Hindlimb muscle (tissue), 1 donor: ENCODE data around the gene GPR42. TPM values are rescaled to one million over a fixed set of nuclear protein-coding genes. Genes with fewer than 3 reads are reported as not detected.
"Not testable (repeated sequence)": the region's sequence is repeated elsewhere in the genome, so short reads cannot be mapped to it uniquely, and the experiment has no call there.

ENCODE experiments used
- DNase-seq: peaks from one replicate; pipeline ENCODE4 v3.0.0-alpha.2; 2013
- polyA plus RNA-seq: library from polyadenylated mRNA; unstranded; fragments of 120-200 nt; gene quantifications from one replicate; pipeline ENCODE4 v1.2.1, GENCODE V29; 2013; ENCODE audit not compliant: insufficient read length

GPR42 gene
- polyA plus RNA-seq, 1 donor: not detected

DNA sequence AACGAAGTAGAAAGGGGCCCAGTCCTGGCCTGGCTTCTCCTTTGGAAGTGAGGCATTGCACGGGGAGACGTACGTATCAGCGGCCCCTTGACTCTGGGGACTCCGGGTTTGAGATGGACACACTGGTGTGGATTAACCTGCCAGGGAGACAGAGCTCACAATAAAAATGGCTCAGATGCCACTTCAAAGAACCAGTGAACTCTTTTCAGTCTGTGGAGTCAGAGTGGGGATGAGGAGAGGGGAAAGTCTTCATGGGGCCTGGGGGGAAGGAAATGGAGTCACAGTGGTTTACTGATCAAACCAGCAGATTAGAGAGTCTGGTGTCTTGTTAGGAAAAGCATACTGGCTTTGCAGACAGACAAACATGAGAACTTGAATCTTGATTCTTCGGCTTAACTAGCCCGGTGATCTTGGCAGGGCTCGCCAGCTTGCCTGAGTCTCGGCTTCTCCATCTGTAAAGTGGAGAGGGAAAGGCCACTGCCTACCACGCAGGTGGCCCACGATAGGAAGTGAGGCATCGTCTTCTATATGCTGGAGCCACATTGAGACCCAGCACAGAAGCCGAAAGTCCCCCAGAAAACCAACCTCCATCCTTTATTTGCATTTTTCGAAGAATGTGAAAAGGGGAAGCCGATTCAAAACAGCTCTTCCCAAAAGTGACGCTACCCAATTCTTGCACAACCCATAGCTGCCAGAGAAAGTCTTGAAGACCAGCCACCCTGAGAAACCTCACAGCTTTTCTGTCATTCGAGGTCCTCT, 23.5 kb upstream of the GPR42 start, which contains the start of gene FFAR1:
FFAR1 (plus strand) TSS at position 732 of the 759 bp plus-strand sequence. CDS start 3,650 bp downstream, outside the sequence.
- no peak for DNase-seq

DNA sequence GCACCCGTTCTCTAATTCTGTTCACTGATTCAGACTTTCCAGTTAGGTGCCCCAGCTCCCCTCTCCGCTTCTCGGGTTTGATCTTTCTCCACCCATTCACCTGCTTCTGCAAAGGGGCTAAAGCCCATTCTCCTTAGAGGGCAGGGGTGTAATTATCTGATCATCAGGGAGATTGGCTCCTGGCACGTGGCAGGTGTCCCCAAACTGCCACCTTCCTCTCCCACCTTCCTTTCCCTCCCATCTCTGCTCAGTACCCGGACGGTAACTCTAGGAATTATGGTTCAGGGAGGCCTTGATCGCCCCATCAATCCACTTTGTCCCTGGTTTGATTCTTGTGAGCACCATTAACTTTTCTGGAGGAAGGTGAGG, 23.0 kb upstream of the GPR42 start:
- DNase-seq: no peak

DNA sequence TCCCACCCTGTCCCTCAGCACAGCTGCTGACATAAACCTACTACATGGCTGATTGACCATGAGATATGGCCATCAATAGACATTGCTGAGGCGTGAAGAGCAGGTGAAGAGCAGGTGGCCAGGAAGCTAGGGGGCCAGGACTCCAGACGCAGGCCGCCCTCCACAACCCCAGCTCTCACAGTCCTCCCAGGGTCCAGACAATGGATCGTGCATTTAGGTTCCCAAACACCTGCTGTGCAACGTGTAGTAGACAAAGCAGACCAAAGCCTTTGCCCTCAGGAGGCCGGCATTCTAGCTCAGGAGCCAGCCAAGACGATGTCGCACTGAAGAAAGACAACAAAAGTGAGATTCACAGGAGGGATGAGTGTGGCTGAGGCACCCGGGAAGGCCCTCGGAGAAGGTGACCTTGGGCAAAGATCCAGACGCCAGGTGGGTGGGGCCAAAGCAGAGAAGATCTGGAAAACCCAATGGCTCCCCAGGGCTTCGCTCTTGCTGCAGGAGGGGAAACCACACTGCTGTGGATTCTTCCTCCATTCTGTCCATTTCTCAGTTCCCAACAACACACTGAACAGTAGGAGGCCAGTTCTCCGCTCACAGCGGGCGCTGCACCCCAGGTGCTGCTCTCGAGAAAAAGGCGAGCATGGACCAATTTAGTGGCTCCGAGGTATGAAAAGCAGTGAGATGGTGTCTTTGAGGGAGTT, 21.8 kb upstream of the GPR42 start:
- no peak for DNase-seq

DNA sequence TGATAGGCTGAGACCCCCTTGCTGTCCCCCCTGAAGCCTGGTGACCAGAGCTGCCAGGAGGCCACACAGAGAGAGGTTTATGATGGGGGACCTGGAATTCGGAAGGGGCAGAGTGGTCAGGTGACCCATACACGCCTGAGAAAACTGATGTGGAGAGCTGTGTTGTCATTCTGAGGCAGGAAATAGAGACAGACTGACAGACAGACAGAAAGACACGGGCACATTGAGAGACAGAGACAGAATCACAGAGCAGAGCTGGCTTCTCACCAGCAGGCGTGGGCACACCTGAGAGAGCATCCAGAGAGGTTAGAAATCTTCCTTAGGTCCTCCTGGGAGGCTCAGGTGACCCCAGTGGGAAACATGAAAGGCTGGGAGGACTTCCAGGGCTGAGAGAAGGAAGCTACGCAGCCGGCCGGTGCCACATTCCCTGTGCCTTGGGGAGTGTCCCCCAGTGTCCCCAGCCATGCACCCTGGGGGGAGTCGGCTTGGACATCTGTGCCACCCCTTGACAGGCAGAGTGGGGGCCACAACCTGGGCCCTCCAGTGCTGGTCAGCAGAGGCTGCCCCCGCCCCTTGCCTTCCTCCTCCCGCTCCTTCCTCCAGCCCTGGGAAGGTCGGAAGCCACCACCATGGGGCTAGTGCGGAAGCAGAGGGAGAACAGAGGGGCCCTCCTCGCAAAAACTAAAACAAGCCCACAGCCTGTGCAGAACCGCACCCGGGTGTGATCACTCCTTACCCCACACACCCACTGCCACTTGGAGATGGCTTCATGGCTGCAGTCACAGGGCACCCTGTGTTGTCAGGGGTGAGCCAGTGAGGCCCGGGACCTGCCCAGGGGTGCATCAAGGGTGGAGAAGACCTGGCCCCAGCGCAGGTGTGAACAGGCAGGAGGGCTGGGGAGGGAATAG, 21.0 kb upstream of the GPR42 start:
- no peak for DNase-seq

DNA sequence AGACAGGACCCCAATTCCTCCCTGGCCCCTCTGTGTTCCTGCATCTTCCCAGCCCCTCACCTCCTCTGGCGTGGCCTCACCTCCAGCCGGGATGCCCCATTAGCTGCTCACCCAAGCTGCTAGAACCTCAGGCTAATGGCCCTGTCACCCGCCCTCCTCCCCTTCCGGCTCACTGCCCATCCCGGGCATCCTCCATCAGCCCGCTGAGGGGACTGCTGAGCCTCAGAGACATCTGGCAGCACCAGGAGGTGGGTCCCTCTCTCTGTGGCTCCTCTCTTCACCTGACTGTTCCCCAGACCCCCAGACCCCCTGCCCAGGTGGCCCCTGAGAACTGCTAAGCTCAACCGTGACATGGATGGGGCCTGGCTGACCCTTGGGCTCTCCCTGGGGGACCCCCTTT, 20.3 kb upstream of the GPR42 start:
- DNase-seq: no peak

DNA sequence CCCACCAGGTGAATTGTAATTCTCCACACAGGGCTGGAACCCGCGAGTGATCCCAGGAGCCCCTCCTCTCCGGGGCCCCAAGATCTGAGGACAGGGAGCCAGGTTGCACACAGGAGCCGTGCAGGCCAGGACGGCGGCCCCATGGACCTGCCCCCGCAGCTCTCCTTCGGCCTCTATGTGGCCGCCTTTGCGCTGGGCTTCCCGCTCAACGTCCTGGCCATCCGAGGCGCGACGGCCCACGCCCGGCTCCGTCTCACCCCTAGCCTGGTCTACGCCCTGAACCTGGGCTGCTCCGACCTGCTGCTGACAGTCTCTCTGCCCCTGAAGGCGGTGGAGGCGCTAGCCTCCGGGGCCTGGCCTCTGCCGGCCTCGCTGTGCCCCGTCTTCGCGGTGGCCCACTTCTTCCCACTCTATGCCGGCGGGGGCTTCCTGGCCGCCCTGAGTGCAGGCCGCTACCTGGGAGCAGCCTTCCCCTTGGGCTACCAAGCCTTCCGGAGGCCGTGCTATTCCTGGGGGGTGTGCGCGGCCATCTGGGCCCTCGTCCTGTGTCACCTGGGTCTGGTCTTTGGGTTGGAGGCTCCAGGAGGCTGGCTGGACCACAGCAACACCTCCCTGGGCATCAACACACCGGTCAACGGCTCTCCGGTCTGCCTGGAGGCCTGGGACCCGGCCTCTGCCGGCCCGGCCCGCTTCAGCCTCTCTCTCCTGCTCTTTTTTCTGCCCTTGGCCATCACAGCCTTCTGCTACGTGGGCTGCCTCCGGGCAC, 19.3 kb upstream of the GPR42 start:
- DNase-seq: no peak

DNA sequence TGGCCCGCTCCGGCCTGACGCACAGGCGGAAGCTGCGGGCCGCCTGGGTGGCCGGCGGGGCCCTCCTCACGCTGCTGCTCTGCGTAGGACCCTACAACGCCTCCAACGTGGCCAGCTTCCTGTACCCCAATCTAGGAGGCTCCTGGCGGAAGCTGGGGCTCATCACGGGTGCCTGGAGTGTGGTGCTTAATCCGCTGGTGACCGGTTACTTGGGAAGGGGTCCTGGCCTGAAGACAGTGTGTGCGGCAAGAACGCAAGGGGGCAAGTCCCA, 18.8 kb upstream of the GPR42 start:
- DNase-seq: no peak

DNA sequence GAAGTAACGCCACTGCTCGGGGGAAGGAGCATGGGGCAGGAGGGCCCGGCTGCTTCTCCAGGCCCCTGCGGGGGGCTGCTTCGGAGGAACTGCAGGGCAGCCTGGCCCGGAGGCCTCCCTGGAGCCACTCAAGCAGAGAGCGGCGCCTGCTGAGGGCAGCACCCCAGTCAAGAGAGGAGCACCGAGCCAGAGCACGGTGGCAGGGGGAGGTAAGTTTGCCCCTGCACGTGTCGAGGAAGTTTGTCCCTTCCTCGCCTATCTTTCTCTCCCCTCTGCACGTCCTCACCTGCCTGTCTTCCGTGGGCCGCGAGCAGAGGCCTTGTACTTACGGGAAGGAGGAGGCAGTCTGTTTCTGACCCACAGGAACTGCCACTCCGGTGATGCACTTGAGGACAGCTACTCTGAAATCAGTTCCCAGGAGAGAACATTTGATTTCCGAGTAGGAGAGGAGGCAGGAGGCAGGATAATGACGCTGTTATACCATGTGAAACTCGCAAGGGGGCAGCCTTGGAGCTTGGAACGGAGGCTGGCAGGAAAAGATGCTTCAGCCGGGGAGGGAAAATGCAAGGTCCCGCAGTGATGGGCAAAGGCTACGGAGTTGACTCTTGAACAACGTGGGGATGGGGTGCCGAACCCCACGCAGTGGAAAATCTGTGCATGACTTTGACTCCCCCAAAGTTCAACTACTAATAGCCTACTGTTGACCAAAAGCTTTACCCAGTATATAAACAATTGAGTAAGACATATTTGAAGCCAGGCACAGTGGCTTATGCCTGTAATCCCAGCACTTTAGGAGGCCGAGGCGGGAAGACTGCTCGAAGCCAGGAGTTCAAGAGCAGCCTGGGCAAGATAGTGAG, 18.2 kb upstream of the GPR42 start:
- DNase-seq: peak; percentile 66

DNA sequence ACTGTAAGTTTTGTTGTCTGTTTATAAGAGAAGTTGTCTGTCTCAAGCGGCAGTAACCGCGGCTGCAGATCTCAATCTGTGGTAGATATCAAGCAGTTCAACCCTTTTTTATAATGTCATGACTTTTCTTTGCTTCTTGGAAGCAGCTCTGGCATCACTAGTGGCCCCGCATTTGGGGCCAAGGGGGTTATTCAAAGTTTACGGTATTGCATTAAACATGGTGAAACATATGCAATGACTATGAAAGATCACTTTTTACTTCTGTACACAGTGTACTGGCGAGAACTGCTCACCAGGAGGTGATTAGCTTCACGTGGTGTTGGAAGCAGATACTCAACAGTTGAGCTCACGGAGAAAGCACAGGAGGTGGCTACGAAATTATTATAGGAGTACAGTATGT, 17.2 kb upstream of the GPR42 start:
- no peak for DNase-seq

DNA sequence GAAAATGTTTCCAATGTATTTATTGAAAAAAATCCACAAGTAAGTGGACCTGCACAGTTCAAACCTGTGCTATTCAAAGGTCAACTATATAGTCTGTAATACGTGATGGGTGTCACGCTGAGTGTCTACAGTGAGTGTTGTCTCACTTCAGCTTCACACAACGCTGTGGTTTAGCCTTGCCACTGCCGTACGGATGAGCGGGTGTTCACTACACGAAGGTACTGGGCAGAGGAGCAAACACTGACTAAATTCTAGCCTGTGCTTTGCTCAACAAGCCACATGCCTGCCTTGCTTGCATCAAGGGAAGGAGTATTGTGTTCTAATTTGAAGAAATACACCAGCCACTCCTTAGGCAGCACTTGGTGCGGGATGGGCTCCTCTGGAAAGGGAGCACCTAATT, 16.0 kb upstream of the GPR42 start:
- DNase-seq: no peak

DNA sequence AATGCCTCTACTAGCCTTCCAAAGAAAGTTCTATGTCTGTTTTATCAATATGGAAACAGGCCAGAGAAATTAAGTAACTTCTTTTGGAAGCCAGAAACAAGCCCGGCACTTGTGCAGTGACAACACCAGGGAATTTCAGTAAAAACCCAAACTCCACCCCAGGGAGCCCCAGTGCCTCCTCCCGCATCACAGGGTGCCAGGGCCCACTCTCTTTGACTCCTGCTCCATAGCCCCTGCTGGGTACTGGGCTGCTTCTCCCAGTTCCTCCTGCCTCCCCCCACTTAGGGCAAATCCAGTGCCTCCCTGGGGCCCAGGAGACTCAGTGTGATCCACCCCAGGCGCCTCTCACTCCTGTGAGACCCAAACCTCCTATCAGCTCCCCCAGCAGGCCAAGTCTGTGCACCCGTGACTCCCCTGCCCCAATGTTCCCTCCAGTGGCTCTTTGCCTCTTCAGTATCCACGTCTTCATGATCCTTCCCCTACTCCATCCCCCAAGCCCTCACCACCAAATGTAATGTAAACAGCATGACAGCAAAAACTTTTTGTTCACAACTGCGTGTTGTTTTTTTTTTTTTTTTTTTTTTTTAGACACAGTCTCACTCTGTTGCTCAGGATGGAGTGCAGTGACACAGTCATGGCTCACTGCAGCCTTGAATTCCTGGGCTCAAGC, 14.9 kb upstream of the GPR42 start:
- DNase-seq: no peak

DNA sequence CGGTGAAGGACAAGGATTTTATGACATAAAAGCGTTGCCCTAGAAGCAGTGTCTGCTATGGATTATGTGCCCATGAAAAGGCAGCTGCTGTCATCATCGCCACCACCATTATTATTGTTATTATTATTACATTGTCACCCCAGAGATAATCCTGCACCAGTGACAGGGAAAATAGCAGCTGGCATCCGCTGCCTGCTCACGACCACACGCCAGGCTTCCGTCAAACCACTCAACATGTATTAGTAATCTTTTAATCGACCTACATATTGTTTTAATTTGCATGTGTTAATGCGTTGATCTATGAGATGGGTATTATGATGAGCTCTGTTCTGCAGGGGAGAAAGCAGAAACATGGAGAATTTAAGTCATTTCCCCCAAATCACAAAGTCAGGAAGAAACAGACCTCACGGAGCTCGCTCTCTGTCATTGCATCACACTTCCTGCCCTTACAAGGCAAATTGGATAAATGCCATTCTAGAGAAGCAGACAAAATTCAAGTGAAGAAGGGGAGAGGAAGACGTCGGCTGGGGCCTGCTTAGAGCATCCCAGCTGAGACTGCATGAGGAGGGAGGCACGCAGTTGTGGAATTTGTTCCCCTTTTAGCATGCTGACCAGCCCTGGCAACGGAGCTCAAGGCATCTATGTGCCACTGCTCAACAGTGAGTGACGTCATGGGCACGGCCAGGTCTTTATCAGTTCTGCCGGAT, 12.8 kb upstream of the GPR42 start, which contains the start of gene FFAR3:
FFAR3 (plus strand) TSS at position 594 of the 707 bp plus-strand sequence. CDS start 431 bp downstream, outside the sequence.
- no peak for DNase-seq

DNA sequence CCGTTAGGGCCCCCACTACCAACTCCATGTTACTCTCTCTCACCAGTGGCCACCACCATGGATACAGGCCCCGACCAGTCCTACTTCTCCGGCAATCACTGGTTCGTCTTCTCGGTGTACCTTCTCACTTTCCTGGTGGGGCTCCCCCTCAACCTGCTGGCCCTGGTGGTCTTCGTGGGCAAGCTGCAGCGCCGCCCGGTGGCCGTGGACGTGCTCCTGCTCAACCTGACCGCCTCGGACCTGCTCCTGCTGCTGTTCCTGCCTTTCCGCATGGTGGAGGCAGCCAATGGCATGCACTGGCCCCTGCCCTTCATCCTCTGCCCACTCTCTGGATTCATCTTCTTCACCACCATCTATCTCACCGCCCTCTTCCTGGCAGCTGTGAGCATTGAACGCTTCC, 12.0 kb upstream of the GPR42 start:
- not testable (repeated sequence) for DNase-seq

DNA sequence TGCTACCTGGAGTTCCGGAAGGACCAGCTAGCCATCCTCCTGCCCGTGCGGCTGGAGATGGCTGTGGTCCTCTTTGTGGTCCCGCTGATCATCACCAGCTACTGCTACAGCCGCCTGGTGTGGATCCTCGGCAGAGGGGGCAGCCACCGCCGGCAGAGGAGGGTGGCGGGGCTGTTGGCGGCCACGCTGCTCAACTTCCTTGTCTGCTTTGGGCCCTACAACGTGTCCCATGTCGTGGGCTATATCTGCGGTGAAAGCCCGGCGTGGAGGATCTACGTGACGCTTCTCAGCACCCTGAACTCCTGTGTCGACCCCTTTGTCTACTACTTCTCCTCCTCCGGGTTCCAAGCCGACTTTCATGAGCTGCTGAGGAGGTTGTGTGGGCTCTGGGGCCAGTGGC, 11.5 kb upstream of the GPR42 start:
- DNase-seq: not testable (repeated sequence)

DNA sequence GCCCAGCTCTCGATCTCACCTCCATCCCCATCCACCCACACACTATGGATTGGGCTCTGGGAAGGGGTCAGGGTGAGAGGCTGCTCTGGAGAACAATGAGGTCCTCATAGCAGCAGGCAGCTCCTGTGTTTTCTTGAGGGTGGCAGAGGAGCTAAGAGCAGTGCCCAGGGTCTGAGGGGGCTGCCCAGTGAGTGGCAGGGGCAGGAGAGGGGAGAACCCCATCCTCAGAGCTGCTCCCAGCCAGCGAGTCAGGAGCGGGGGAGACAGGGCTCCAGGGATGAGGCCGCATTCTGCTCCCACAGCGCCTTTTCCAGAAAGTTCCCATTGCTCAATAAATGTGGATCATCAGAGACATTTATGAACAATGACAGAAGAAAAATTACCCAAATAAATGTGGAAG, 10.8 kb upstream of the GPR42 start:
- not testable (repeated sequence) for DNase-seq

DNA sequence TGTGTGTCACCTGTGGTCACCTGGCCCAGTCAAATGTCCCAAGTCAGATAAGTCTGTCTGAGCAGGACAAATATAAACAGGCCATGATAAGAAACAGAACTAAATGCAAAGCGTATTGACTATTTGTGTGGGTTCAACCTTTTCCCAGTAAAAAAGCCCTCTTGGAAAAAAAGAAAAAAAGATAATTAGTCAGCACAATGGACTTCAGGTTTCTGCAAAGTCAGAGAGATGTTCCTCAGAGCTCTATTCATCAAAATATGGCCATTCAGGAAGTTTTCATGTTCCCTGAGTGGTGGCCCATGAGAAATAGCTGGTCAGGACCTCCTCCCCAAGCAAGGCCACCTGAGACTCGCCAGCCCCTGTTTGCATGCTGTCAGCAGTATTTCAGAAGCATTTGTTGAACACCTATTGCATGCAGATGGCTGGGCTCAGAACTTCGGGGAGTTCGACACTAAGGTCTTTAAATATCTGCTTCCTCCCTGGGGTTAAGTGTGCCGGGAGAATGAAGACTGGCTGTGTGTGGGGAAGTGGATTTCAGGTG, 9.9 kb upstream of the GPR42 start:
- no peak for DNase-seq

DNA sequence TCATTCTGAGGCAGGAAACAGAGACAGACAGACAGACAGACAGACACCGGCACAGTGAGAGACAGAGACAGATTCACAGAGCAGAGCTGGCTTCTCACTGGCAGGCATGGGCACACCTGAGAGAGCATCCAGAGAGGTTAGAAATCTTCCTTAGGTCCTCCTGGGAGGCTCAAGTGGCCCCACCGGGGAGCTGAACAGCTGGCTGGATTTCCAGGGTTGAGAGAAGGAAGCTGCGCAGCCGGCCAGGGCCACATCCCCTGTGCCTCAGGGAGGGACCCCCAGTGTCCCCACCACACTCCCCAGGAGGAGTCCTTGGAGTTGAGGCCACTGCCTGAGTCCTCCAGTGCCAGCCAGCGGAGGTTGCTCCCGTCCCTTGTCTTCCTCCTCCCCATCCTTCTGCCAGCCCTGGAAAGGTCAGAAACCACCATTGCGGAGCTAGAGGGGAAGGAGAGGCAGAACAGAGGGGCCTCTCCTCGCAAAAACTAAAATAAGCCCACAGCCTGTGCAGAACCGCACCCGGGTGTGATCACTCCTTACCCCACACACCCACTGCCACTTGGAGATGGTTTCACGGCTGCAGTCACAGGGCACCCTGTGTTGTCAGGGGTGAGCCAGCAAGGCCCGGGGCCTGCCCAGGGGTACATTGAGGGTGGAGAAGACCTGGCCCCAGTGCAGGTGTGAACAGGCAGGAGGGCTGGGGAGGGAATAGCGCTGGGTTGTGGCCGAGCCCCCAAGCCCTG, 8.4 kb upstream of the GPR42 start:
- DNase-seq: no peak

DNA sequence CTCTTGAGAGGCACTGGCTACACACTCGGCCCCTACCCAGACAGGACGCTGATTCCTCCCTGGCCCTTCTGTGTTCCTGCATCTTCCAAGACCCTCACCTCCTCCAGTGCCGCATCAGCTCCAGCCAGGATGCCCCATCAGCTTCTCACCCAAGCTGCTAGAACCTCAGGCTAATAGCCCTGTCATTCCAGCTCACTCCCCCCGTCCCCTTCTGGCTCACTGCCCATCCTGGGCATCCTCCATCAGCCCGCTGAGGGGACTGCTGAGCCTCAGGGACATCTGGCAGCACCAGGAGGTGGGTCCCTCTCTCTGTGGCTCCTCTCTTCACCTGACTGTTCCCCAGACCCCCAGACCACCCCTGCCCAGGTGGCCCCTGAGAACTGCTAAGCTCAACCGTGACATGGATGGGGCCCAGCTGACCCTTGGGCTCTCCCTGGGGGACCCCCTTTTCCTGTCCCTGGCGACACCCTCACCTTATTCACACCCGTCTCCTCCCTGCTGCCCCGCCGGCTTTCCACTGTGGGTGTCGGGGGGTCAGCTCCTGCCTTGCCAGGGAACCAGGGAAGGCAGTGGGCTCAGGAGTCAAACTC, 7.8 kb upstream of the GPR42 start:
- no peak for DNase-seq
